Measurements from ENCODE around the gene SEMA3E.

Gene SEMA3E

DNA sequence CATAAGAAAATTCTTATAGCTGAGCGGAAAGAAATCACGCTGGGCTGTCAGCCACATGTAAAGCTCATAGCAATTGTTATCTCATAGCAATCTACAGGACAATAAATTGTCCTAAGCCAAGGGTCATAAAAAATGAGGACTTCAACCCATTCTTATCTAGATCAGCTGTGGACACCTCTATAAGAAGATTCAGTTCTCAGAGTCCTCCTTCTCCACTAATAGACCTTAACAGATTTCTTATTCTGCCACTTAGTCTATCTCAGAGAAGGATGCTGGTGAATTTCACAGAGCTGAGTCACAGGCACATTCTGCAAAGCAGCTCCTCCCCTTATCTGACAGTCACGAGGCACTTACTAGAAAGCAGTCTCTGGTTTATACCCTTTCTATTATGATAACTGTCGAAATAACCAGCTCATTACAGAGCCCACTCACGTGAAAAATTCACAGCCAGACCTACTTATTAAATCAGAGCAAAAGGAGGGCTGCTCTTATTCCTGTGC, 300.9 kb downstream of the SEMA3E start:
- no peak for DNase-seq (ENCODE audit: low read depth)

DNA sequence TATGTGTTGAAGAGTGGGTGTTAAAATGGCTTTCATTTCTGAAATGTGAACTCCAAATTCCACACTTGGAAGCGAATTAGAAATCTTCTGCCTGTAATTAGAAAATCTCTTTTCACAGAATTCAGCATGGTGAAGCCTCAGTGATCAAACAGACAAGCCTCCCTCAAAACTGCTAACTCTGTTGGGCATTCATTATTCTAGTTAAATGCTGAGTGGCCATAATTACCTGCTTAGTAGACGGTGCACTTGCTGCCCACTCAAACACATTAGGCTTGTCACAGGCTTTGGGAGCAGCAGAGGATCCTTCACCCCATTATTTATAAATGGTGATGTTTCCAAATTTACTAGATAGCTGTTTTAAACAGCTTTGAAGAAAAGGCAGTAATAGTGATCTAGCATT, 309.0 kb downstream of the SEMA3E start:
- no peak for DNase-seq (ENCODE audit: low read depth)

DNA sequence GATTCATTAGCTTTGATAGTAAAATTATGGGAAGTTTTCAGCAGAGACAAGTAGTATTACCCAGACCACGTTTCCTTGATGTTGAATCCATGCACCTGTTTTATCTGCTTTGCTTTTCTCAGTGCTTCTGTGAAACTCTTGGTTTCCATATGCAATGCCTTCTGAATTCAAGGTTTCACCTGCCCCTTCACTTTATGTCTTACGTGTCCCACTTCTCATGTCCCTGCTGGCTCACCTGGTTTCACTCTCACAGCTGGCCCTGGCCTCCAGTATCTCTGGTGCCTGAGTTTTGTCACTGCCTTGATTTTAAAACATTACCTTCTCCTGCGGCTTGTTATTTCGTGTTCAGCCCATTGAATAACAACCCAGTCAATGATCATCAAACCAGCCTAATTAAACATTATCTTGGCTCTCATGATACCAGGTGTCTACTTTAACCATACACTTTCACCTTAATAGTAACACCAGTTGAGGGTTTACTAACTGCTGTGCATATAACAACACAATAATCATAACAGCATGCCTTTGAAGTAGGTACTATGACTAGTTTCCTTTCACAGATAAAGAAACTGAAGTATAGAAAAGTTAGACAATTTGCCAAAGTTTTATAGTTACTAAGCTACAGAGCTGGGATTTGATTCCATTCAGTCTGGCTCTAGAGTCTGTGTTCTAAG, 310.5 kb downstream of the SEMA3E start:
- DNase-seq (ENCODE audit: low read depth), result no peak

DNA sequence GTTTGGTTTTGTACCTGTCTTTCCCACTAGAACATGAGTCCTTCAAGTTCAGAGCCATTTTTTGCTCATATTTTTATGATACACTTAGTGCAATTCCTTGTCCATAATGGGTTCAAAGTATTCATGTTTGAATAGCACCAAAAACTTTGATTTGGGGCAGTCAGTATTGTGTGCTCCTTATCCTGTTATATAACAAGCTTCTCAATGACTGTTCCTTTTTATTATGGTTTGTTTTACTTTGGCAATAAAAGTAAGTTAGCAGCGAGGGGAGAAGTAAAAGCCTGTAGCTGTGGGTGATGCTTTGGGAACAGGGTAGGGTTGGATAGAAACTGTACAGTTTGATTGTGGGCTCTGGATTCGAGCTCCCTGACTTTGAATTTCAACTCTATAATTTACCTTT, 311.9 kb downstream of the SEMA3E start:
- no peak for DNase-seq (ENCODE audit: low read depth)

DNA sequence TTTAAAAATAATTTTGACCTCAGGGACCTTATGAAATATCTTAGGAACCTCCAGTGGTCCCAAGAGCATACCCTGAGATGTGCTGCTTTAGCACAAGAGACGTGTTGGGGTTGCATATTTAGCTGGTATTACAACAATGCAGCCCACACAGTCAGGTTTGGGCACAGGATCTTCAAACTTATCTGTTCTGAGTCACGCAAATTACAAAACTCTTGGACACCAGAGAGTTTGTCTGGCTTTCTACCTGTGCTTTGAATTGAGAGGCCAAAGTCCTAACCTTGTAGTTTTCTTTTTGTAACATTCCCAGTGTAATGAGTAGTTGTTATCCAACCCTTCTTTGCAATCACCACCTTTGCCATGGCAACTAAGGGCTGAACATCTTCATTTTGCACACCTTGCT, 322.7 kb downstream of the SEMA3E start:
- no peak for DNase-seq (ENCODE audit: low read depth)

DNA sequence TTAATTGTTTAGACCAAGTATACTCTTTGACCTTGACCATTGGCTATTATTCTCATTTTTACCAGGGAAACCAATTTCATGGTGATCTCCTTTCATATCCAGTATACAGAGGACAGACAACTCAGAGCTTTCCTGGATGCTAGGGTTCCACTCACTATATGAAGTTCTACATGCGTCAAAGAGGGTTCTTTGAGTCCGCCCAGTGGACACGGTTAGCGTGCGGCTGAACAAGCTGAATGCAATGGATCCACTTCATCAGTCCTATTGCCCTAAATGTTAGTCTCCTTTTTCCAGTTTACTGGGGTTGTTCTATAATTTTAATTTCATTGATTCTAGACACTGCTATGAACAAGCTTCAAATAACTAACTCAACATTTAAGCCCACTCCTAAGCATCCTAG, 323.9 kb downstream of the SEMA3E start:
- no peak for DNase-seq (ENCODE audit: low read depth)

DNA sequence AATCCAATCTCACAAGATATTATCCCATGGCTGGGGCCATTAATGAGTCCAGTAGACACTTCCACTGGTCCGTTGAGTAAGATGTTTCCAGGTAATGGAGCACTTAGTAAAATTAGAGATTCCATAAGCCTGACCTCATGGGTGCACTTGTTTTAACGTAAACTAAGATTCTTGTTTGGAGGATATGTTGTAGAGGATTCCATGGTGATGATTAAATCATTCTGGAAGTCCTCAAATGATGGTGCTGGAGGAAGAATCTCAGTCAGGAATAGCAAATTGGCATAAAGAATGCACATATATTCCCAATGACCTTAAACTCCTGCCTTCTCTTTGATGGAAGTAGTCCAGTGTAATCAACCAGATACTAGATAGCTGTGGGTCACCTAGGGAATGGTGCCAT, 324.3 kb downstream of the SEMA3E start:
- no peak for DNase-seq (ENCODE audit: low read depth)

DNA sequence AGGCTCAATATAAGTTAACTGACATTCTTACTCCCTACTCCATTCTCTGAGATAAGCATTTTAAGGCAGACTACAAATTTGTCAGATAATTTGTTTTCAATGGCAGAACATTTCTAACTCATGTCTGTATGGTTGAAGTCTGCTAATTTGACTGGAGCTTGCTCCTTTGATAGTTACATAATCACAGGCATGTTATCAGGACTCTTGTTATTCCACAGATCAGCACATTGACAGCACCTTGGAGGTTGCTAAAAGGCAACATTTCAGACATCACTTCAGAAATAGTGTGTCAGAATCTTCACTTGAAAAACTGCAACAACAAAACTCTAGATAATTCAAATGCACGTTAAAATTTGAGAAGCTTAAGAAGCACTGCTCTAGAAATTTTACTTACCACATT, 327.9 kb downstream of the SEMA3E start:
- DNase-seq (ENCODE audit: low read depth), result no peak

DNA sequence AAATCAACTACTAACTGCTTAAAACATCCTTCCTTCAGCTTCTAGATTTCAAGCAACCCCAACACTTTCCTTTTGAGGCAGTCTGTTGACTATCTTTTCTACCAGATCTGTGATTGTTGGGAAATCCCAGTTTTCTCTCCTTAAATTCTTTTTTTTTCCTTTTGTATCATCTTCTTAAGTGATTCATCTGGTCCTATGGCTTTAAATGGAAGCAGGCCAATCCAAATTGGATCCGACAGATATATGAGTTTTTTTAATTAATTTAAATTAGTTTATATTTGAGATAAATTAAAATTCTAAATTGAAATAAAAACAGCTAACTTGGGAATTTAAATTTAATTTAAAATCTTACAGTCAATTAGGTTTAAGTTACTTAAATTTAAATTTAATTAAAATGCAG, 335.0 kb downstream of the SEMA3E start:
- DNase-seq (ENCODE audit: low read depth), result no peak

Data from CMK (cell line).